ENCODE measurements around the gene CRNKL1.
A peak's percentile ranks its signal among the peaks of the same experiment; 100 is the strongest.

CRNKL1 gene

GRCh38 chr20:20060234-20060998 lies 8.2 kb upstream of the CRNKL1 start:
- DNase-seq: no peak

GRCh38 chr20:20051767-20052073 lies 546 bp downstream of the CRNKL1 start:
- DNase-seq: no peak

GRCh38 chr20:20039752-20040387 lies 12.4 kb downstream of the CRNKL1 start:
- DNase-seq: no peak

GRCh38 chr20:20038586-20038985 lies 13.7 kb downstream of the CRNKL1 start:
- DNase-seq: no peak

- DNase-seq: no peak
Measured at GRCh38 chr20:20037960-20038359, 14.3 kb downstream of the CRNKL1 start.

GRCh38 chr20:20036756-20037155 lies 15.5 kb downstream of the CRNKL1 start:
- DNase-seq: no peak

GRCh38 chr20:20034486-20034885 lies 17.8 kb downstream of the CRNKL1 start:
- DNase-seq: no peak

- no peak for DNase-seq
Measured at GRCh38 chr20:20031790-20032189, 20.5 kb downstream of the CRNKL1 start.

GRCh38 chr20:20027284-20027683 lies 25.0 kb downstream of the CRNKL1 start:
- no peak for DNase-seq

- no peak for DNase-seq
Measured at GRCh38 chr20:20024942-20025341, 27.3 kb downstream of the CRNKL1 start.

- no peak for DNase-seq
Measured at GRCh38 chr20:20023395-20023794, 28.9 kb downstream of the CRNKL1 start.

- no peak for DNase-seq
Measured at GRCh38 chr20:20022498-20022897, 29.8 kb downstream of the CRNKL1 start.

GRCh38 chr20:20021835-20022234 lies 30.4 kb downstream of the CRNKL1 start:
- DNase-seq: no peak

- no peak for DNase-seq
Measured at GRCh38 chr20:20020908-20021307, 31.4 kb downstream of the CRNKL1 start.

GRCh38 chr20:20019123-20019522 lies 33.1 kb downstream of the CRNKL1 start:
- no peak for DNase-seq

- DNase-seq: no peak
Measured at GRCh38 chr20:20018366-20018765, 33.9 kb downstream of the CRNKL1 start.

GRCh38 chr20:20017844-20018185 lies 34.5 kb downstream of the CRNKL1 start:
- DNase-seq: no peak

- peak; percentile 89 for DNase-seq
Measured at GRCh38 chr20:20017001-20017843, 35.0 kb downstream of the CRNKL1 start, which contains the start of gene NAA20. Gene NAA20, plus strand, starts transcription at chr20:20017362. Its CDS starts 35 bp downstream, at chr20:20017397.

GRCh38 chr20:20014659-20015058 lies 37.6 kb downstream of the CRNKL1 start:
- DNase-seq: no peak

- no peak for DNase-seq
Measured at GRCh38 chr20:20012541-20012940, 39.7 kb downstream of the CRNKL1 start.

- DNase-seq: no peak
Measured at GRCh38 chr20:20010639-20011500, 41.4 kb downstream of the CRNKL1 start.

- DNase-seq: no peak
Measured at GRCh38 chr20:20009784-20010253, 42.4 kb downstream of the CRNKL1 start.

- no peak for DNase-seq
Measured at GRCh38 chr20:20005342-20005741, 46.9 kb downstream of the CRNKL1 start.

Measured in stimulated activated CD4-positive, alpha-beta T cell treated with anti-CD3 and anti-CD28 coated beads, Interleukin-12 subunit alpha, Interleukin-12 subunit beta, amount 100 ng/mL, for 4 hours (primary cell).